Measurements from ENCODE around the gene NBAS.

NBAS gene

GRCh38 chr2:15510131-15510530, 51.0 kb downstream of the NBAS start (continued):
- TF ChIP-seq, protein P1, sequence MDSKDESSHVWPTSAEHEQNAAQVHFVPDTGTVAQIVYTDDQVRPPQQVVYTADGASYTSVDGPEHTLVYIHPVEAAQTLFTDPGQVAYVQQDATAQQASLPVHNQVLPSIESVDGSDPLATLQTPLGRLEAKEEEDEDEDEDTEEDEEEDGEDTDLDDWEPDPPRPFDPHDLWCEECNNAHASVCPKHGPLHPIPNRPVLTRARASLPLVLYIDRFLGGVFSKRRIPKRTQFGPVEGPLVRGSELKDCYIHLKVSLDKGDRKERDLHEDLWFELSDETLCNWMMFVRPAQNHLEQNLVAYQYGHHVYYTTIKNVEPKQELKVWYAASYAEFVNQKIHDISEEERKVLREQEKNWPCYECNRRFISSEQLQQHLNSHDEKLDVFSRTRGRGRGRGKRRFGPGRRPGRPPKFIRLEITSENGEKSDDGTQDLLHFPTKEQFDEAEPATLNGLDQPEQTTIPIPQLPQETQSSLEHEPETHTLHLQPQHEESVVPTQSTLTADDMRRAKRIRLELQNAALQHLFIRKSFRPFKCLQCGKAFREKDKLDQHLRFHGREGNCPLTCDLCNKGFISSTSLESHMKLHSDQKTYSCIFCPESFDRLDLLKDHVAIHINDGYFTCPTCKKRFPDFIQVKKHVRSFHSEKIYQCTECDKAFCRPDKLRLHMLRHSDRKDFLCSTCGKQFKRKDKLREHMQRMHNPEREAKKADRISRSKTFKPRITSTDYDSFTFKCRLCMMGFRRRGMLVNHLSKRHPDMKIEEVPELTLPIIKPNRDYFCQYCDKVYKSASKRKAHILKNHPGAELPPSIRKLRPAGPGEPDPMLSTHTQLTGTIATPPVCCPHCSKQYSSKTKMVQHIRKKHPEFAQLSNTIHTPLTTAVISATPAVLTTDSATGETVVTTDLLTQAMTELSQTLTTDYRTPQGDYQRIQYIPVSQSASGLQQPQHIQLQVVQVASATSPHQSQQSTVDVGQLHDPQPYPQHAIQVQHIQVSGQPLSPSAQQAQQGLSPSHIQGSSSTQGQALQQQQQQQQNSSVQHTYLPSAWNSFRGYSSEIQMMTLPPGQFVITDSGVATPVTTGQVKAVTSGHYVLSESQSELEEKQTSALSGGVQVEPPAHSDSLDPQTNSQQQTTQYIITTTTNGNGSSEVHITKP (tag by site-specific recombination; IDR thresholded peaks at IDR 0.05), result no peak
- TF ChIP-seq ZNF629 (tag by site-specific recombination; IDR thresholded peaks at IDR 0.05) (no peak), ZNF513 (tag by site-specific recombination; IDR thresholded peaks at IDR 0.05) (no peak), ZNF548 (tag by site-specific recombination; IDR thresholded peaks at IDR 0.05) (no peak), ZNF747 (tag by site-specific recombination; IDR thresholded peaks at IDR 0.05) (no peak), ZNF280D (tag by site-specific recombination; IDR thresholded peaks at IDR 0.05) (no peak), ZNF202 (tag by site-specific recombination; IDR thresholded peaks at IDR 0.05; ENCODE audit: borderline replicate concordance) (no peak)

GRCh38 chr2:15507697-15508096, 53.4 kb downstream of the NBAS start:
- no peak overlapping the region for H3K4me3 ChIP-seq (ENCODE audit: low read depth, low read length)
- no peaks in the 10 kb centered on the region; the same call in 1 of the 2 replicates for H3K4me1 ChIP-seq (ENCODE audit: control insufficient read depth, insufficient read depth, low read length)
- TF ChIP-seq ZNF600 (tag by site-specific recombination; IDR thresholded peaks at IDR 0.05) (no peak), ZNF513 (tag by site-specific recombination; IDR thresholded peaks at IDR 0.05) (no peak), SP2 (tag by site-specific recombination; IDR thresholded peaks at IDR 0.05) (no peak), ZNF350 (tag by site-specific recombination; IDR thresholded peaks at IDR 0.05) (no peak), WT1 (tag by site-specific recombination; IDR thresholded peaks at IDR 0.05) (no peak), PRDM1 (tag by site-specific recombination; IDR thresholded peaks at IDR 0.05) (no peak), TRIM28 (IDR thresholded peaks at IDR 0.05; ENCODE audit: borderline replicate concordance, low read length) (no peak), ZNF114 (tag by site-specific recombination; IDR thresholded peaks at IDR 0.05) (no peak), ZNF366 (tag by site-specific recombination; conservative IDR thresholded peaks at IDR 0.05) (no peak)
- TF ChIP-seq, protein P2, sequence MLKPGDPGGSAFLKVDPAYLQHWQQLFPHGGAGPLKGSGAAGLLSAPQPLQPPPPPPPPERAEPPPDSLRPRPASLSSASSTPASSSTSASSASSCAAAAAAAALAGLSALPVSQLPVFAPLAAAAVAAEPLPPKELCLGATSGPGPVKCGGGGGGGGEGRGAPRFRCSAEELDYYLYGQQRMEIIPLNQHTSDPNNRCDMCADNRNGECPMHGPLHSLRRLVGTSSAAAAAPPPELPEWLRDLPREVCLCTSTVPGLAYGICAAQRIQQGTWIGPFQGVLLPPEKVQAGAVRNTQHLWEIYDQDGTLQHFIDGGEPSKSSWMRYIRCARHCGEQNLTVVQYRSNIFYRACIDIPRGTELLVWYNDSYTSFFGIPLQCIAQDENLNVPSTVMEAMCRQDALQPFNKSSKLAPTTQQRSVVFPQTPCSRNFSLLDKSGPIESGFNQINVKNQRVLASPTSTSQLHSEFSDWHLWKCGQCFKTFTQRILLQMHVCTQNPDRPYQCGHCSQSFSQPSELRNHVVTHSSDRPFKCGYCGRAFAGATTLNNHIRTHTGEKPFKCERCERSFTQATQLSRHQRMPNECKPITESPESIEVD (tag by site-specific recombination; IDR thresholded peaks at IDR 0.05), result no peak
- TF ChIP-seq, protein P3, sequence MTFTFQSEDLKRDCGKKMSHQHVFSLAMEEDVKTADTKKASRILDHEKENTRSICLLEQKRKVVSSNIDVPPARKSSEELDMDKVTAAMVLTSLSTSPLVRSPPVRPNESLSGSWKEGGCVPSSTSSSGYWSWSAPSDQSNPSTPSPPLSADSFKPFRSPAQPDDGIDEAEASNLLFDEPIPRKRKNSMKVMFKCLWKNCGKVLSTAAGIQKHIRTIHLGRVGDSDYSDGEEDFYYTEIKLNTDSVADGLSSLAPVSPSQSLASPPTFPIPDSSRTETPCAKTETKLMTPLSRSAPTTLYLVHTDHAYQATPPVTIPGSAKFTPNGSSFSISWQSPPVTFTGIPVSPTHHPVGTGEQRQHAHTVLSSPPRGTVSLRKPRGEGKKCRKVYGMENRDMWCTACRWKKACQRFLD (tag by site-specific recombination; IDR thresholded peaks at IDR 0.05), result no peak
- no peaks in the 10 kb centered on the region for H3K9me3 ChIP-seq (ENCODE audit: control insufficient read depth, insufficient read depth, low read depth, low read length)
- H3K27ac ChIP-seq (ENCODE audit: extremely low read depth, low read depth, low read length), result no peak overlapping the region
- POLR2A ChIA-PET, result no interaction called here
- CTCF ChIA-PET, result no interaction called here
- H3K36me3 ChIP-seq (ENCODE audit: control insufficient read depth in 2 of 2, insufficient read depth in 1 of 2, low read length in 2 of 2), result peaks cover 0 to 5% of the 10 kb centered on the region in 2 experiments; a peak in 1 of 3 replicates
